Prostate gland (tissue), 2 donors: Measurements from ENCODE around the gene ZFX. TPM values are rescaled to one million over a fixed set of nuclear protein-coding genes. Genes with fewer than 3 reads are reported as not detected.

Experiments
- DNase-seq: peaks from one replicate; pipeline ENCODE4 v3.0.0-alpha.2; 2019; ENCODE audit warnings: low spot score
- H3K27ac ChIP-seq, 2 donors: fragments of 200-600 bp; sonication (generic); 2 replicates each; pipeline ENCODE4 v1.5.1; 2017 to 2019
- H3K27me3 ChIP-seq: fragments of 200-600 bp; sonication (generic); replicated peaks from 2 replicates; pipeline ENCODE4 v1.5.1; 2019; ENCODE audit not compliant: insufficient read depth
- H3K36me3 ChIP-seq, 2 donors: fragments of 200-600 bp; sonication (generic); 1 replicate in 1 of 2; 2 replicates in 1 of 2; pipeline versions ENCODE4 v1.5.1 to v1.8.1; 2017 to 2019
- H3K4me1 ChIP-seq: fragments of 200-600 bp; sonication (generic); replicated peaks from 2 replicates; pipeline ENCODE4 v1.5.1; 2019
- H3K4me3 ChIP-seq, 2 donors: fragments of 200-600 bp; sonication (generic); 2 replicates each; pipeline ENCODE4 v1.5.1; 2017 to 2019
- H3K9me3 ChIP-seq: fragments of 200-600 bp; sonication (generic); 2 replicates; pipeline ENCODE4 v1.5.1; 2017
- POLR2A ChIP-seq: fragments of 450-650 bp; IDR thresholded peaks from one replicate; pipeline ENCODE4 v1.6.1; 2016; ENCODE audit warnings: antibody characterized with exemption, mild to moderate bottlenecking
- POLR2AphosphoS5 ChIP-seq: sonication (generic); formaldehyde crosslinking; IDR thresholded peaks from one replicate; pipeline ENCODE4 v1.6.1; 2017; ENCODE audit warnings: antibody characterized with exemption
- WGBS: methylation state at CpG from one replicate; pipeline ENCODE4 v1.1.5; 2018; 5-methylcytosine and 5-hydroxymethylcytosine counted together
- intact Hi-C: fragments of 100-400 bp; cut with DNase I; formaldehyde crosslinking; loops from one replicate; pipeline ENCODE4 v1.14.2; 2022
- total RNA-seq, 2 donors: library from RNA; depleted of rRNA; stranded (reverse); fragments of >200 nt; gene quantifications; one replicate each; pipeline ENCODE4 v1.1.0, GENCODE V29; 2016
- TF ChIP-seq, protein P1 (sequence below), 4 experiments: fragments of 200-600 bp in 2 of 4; fragments of 450-650 bp in 2 of 4; sonication (generic) in 2 of 4; IDR thresholded peaks; 1 replicate in 3 of 4; 2 replicates in 1 of 4; pipeline ENCODE4 v1.5.1; 2016 to 2019; ENCODE audit warnings: antibody characterized with exemption in 4 of 4, mild to moderate bottlenecking in 2 of 4, moderate library complexity in 2 of 4

The ZFX gene
- total RNA-seq, 2 donors from 2014 or later: 42.0 to 43.5 TPM

DNA sequence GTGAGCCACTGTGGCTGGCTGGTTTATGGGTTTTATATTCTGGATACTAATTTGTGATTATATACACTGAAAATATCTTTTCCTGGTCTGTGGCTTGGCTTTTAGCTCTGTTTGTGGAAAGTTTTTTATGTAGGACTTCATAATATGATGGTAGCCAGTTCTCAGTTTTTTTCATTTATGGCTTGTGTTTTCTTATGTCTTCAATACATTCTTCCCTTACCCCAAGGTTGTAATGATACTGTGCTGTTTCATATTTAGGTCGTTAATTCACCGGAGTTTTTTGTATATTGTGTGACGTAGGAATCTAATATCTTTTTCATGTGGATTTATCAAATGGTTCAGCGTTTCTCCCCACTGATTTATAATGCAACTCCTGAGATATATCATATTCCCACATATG, 6.6 kb downstream of the ZFX start:
- no peak for DNase-seq
- Histone ChIP-seq H3K27me3 (no peaks in the 10 kb centered on the region), H3K9me3 (no peaks in the 10 kb centered on the region), H3K27ac (no peak overlapping the region), H3K4me3 (no peak overlapping the region), H3K4me1 (no peaks in the 10 kb centered on the region), H3K36me3 (no peaks in the 10 kb centered on the region)
- 84% methylated on average over 4 of the region's 4 CpGs for WGBS
- intact Hi-C loops: no loop called here
- TF ChIP-seq, protein P1, sequence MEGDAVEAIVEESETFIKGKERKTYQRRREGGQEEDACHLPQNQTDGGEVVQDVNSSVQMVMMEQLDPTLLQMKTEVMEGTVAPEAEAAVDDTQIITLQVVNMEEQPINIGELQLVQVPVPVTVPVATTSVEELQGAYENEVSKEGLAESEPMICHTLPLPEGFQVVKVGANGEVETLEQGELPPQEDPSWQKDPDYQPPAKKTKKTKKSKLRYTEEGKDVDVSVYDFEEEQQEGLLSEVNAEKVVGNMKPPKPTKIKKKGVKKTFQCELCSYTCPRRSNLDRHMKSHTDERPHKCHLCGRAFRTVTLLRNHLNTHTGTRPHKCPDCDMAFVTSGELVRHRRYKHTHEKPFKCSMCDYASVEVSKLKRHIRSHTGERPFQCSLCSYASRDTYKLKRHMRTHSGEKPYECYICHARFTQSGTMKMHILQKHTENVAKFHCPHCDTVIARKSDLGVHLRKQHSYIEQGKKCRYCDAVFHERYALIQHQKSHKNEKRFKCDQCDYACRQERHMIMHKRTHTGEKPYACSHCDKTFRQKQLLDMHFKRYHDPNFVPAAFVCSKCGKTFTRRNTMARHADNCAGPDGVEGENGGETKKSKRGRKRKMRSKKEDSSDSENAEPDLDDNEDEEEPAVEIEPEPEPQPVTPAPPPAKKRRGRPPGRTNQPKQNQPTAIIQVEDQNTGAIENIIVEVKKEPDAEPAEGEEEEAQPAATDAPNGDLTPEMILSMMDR (IDR thresholded peaks at IDR 0.05): no peak
- no peak for TF ChIP-seq POLR2AphosphoS5
- no peak for TF ChIP-seq POLR2A

DNA sequence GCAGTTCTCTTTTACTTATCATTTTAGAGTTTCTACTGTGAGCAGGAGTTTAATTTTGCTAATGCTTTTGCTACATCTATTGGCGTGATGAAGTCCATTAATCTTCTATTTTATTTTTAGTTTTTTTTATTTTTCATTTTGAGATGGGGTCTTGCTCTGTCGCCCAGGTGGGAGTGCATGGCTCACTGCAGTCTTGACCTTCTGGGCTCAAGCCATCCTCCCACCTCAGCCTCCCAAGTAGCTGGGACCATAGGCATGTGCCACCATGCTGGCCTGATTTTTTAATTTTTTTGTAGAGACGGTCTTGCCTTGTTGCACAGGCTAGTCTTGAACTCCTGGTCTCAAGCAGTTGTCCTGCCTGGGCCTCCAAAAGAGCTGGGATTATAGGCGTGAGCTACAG, 9.4 kb downstream of the ZFX start:
- intact Hi-C loops: no loop called here
- H3K27ac ChIP-seq: no peak overlapping the region

DNA sequence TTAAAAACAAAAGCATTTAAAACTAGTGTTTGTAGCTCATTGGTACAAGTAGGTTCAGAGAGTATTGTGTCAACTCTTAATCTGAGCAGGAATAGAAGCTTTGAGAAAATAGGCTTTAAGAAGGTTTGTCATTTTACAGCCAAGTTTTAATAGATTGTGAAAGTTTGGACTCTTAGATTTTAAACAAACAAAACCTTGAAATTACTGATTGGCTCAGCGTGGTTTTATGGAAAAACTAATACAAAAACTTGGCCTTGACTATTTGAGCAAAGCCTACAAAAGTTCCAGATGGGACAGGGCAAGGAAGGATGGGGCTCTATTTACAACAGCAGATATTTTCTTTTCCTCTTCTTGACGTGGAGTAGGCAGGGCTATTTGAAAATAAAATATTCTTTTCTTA, 16.5 kb downstream of the ZFX start:
- H3K36me3 ChIP-seq: no peaks in the 10 kb centered on the region
- H3K4me1 ChIP-seq: no peaks in the 10 kb centered on the region
- H3K9me3 ChIP-seq: no peaks in the 10 kb centered on the region
- DNase-seq: no peak
- intact Hi-C loops: no loop called here
- H3K4me3 ChIP-seq: no peak overlapping the region
- no peaks in the 10 kb centered on the region for H3K27me3 ChIP-seq
- no peak overlapping the region for H3K27ac ChIP-seq
- TF ChIP-seq POLR2A (no peak), POLR2AphosphoS5 (no peak)
- TF ChIP-seq, protein P1 (IDR thresholded peaks at IDR 0.05): no peak
- 5% methylated on average over 2 of the region's 2 CpGs for WGBS

More for the DNA sequence above, 9.4 kb downstream of the ZFX start:
- H3K36me3 ChIP-seq: no peaks in the 10 kb centered on the region
- no peaks in the 10 kb centered on the region for H3K4me1 ChIP-seq
- DNase-seq: no peak
- H3K27me3 ChIP-seq: no peaks in the 10 kb centered on the region
- TF ChIP-seq POLR2AphosphoS5 (no peak), POLR2A (no peak)
- TF ChIP-seq, protein P1 (IDR thresholded peaks at IDR 0.05): no peak
- H3K9me3 ChIP-seq: no peaks in the 10 kb centered on the region
- H3K4me3 ChIP-seq: no peak overlapping the region
- 89% methylated on average over 4 of the region's 4 CpGs for WGBS

DNA sequence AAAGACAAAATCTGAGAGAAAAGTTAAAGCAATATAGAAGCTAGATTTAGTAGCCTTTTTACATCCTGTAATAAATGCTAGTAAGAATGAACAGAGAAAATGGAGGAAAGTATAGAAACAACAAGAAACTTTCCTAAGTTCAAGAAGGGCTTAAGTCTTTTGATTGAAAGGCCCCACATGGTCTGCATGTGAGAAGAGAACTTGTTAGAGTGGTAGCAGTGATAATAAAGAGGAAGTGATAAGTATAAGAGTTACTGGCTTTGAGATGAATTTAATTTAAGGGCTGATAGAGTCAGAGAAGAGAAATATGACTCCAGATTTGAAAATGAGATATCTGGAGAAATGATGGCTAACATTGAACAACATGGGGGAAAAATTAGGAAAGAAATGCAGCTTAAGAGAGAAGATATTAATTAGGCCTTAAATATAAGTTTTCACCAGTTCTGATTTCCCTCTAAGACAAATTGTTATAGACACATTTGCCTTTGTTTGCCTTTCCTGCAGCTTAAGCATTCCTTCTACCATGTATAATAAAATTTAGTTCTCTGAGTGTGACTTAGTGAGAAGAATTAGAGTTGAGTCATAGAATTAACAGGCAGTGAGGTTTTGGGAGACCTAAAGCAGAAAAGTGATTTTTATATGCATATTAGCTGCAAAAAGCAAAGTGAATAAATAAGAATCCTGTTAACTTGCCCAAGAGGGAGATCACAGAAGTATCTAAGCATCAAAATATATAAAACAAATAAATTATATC, 18.4 kb downstream of the ZFX start:
- Histone ChIP-seq H3K4me3 (no peak overlapping the region), H3K27me3 (no peaks in the 10 kb centered on the region), H3K4me1 (no peaks in the 10 kb centered on the region), H3K36me3 (no peaks in the 10 kb centered on the region), H3K27ac (no peak overlapping the region), H3K9me3 (no peaks in the 10 kb centered on the region)
- intact Hi-C loops: no loop called here
- TF ChIP-seq POLR2AphosphoS5 (no peak), POLR2A (no peak)
- TF ChIP-seq, protein P1 (IDR thresholded peaks at IDR 0.05): no peak
- DNase-seq: no peak

DNA sequence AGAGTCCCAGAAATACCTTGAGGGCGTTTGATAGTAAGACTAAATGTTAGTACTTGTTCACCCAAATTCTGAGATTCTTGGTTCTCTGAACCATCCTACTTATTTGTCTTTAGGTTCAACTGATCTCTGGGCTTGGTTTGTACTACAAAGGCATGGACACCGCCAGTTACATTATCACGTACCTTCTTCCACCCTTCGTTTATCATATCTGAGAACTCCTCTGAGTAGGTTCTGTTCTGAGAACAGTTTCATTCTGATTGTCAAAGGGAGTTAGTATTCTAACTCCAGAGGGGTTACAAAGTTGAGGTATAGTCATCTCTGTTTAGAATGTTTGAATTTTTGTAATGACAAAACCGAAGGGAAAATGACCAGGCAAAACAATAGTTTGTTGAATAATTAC, 19.3 kb downstream of the ZFX start:
- no peaks in the 10 kb centered on the region for H3K4me1 ChIP-seq
- intact Hi-C loops: no loop called here
- no peak for DNase-seq
- H3K9me3 ChIP-seq: no peaks in the 10 kb centered on the region
- no peaks in the 10 kb centered on the region for H3K27me3 ChIP-seq
- no peak overlapping the region for H3K4me3 ChIP-seq
- TF ChIP-seq POLR2A: no peak
- TF ChIP-seq, protein P1 (IDR thresholded peaks at IDR 0.05): no peak
- TF ChIP-seq POLR2AphosphoS5: no peak
- no peaks in the 10 kb centered on the region for H3K36me3 ChIP-seq
- H3K27ac ChIP-seq: no peak overlapping the region
- WGBS: 88% methylated on average over 5 of the region's 5 CpGs
